Loucy (cell line): Measurements from ENCODE around the gene FOXD1.

Experiments
- EZH2phosphoT487 ChIP-seq: fragments of 200-600 bp; IDR thresholded peaks from 2 replicates; pipeline ENCODE4 v1.6.1; 2018; ENCODE audit warnings: antibody characterized with exemption, mild to moderate bottlenecking, moderate library complexity, borderline replicate concordance
- TF ChIP-seq, protein P1 (sequence below): fragments of 200-600 bp; sonication (generic); conservative IDR thresholded peaks from 2 replicates; pipeline ENCODE4 v1.5.1; 2014; ENCODE audit warnings: mild to moderate bottlenecking, antibody characterized with exemption, low read length

DNA sequence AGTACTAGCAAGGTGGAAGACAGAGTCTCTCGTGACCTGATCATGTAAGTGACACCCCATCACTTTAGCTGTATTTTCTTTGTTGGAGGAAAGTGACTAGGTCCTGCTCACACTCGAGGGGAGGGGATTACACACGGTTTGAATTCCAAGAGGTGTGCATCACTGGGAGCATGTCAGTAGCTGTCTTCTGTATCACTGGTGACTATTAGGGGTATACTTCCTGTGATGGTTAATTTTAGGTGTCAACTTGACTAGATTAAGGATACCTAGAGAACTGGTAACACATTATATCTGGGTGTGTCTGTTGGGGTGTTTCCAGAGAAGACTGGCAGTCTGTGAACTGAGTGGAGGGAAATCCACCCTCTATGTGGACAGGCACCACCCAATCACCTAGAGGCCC lies 22.5 kb downstream of the FOXD1 start:
- TF ChIP-seq, protein P1, sequence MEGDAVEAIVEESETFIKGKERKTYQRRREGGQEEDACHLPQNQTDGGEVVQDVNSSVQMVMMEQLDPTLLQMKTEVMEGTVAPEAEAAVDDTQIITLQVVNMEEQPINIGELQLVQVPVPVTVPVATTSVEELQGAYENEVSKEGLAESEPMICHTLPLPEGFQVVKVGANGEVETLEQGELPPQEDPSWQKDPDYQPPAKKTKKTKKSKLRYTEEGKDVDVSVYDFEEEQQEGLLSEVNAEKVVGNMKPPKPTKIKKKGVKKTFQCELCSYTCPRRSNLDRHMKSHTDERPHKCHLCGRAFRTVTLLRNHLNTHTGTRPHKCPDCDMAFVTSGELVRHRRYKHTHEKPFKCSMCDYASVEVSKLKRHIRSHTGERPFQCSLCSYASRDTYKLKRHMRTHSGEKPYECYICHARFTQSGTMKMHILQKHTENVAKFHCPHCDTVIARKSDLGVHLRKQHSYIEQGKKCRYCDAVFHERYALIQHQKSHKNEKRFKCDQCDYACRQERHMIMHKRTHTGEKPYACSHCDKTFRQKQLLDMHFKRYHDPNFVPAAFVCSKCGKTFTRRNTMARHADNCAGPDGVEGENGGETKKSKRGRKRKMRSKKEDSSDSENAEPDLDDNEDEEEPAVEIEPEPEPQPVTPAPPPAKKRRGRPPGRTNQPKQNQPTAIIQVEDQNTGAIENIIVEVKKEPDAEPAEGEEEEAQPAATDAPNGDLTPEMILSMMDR: no peak
- no peak for TF ChIP-seq EZH2phosphoT487
